ENCODE results near the gene CELSR1. TPM values are rescaled to one million over a fixed set of nuclear protein-coding genes. Genes with fewer than 3 reads are reported as not detected.
"Not testable (repeated sequence)": the region's sequence is repeated elsewhere in the genome, so short reads cannot be mapped to it uniquely, and the experiment has no call there.

CELSR1 gene
- total RNA-seq, 3 donors from 2014 or later: 0.22 to 0.63 (median 0.38) TPM

- Mint-ChIP-seq H3K36me3 (ENCODE audit: insufficient read depth) (no peaks in the 10 kb centered on the region), H3K9me3 (no peaks in the 10 kb centered on the region), H3K27me3 (ENCODE audit: low read depth) (peaks cover 6% of the 10 kb centered on the region)
Observed at GRCh38 chr22:46508491-46508999, 28.9 kb downstream of the CELSR1 start.

DNA sequence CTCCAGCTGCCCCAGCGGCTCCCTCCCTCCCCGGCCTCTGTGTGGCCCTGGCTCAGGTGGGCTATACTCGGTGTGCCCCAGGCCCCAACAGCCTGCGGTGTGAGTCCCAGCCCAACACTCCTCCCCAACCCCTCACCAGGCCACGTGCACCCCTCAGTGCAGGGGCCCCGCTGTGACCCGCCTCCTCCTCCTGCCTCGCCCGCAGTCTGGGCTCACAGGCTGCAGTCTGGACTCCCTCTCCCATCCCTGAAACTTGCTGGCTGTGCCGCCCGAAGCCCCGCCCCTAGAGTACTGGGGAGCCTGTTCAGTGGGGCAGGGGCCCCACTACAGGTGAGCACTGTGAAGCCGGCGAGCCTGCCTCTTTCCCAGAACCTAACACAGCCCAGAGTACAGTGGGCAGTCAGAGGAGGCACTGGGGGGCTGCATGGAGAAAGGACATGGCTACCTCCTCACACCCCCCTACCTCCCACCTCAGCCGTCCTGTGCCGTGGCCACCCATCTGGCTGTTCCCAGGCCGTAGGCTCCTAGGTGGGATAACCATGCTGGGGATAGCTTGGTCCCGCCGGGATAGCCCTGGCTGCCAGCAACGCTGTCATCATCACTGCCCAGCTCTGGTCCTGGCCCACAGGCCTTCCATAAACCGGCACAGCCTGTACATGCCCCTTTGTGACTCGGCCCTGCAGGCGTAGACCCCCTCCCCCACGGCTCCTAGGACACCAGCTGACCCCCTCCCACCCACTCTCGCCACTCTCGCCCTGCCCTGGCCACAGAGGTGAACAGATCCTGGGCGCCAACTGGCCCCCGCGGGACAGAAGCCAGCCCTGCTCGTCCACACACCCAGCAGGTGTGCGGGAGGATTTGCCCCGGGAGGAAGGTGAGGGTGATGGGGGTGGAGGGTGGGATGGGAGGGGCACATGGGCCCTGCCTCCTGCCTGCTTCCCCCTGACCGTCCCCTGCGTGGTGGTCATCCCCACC lies 29.7 kb downstream of the CELSR1 start:
- Mint-ChIP-seq H3K4me1 (ENCODE audit: low read depth) (no peaks in the 10 kb centered on the region), H3K4me3 (no peak overlapping the region), H3K9me3 (no peaks in the 10 kb centered on the region), H3K36me3 (ENCODE audit: insufficient read depth) (no peaks in the 10 kb centered on the region), H3K27me3 (ENCODE audit: low read depth) (peaks cover 6% of the 10 kb centered on the region)
- no peak for DNase-seq
- no peak for ATAC-seq

More at GRCh38 chr22:46508491-46508999, 28.9 kb downstream of the CELSR1 start:
- ATAC-seq (no peak), DNase-seq (no peak)
- no peaks in the 10 kb centered on the region for H3K4me1 Mint-ChIP-seq (ENCODE audit: low read depth)
- H3K4me3 Mint-ChIP-seq: no peak overlapping the region

- Mint-ChIP-seq H3K27me3 (ENCODE audit: low read depth) (peaks cover 23% of the 10 kb centered on the region), H3K36me3 (ENCODE audit: insufficient read depth) (no peaks in the 10 kb centered on the region), H3K4me1 (ENCODE audit: low read depth) (peaks cover 3% of the 10 kb centered on the region), H3K9me3 (no peaks in the 10 kb centered on the region), H3K4me3 (no peak overlapping the region)
- DNase-seq (no peak), ATAC-seq (no peak)
Observed at GRCh38 chr22:46504584-46504983, 32.8 kb downstream of the CELSR1 start.

GRCh38 chr22:46502440-46503175 lies 34.8 kb downstream of the CELSR1 start:
- DNase-seq (no peak), ATAC-seq (no peak)
- Mint-ChIP-seq H3K4me3 (no peak overlapping the region), H3K36me3 (ENCODE audit: insufficient read depth) (no peaks in the 10 kb centered on the region), H3K4me1 (ENCODE audit: low read depth) (peaks cover 14% of the 10 kb centered on the region), H3K9me3 (no peaks in the 10 kb centered on the region), H3K27me3 (ENCODE audit: low read depth) (peaks cover 33% of the 10 kb centered on the region)

GRCh38 chr22:46501701-46502100 lies 35.7 kb downstream of the CELSR1 start:
- H3K27me3 Mint-ChIP-seq (ENCODE audit: low read depth): peaks cover 33% of the 10 kb centered on the region
- DNase-seq (no peak), ATAC-seq (no peak)
- H3K36me3 Mint-ChIP-seq (ENCODE audit: insufficient read depth): no peaks in the 10 kb centered on the region
- no peak overlapping the region for H3K4me3 Mint-ChIP-seq
- H3K9me3 Mint-ChIP-seq: no peaks in the 10 kb centered on the region
- peaks cover 14% of the 10 kb centered on the region for H3K4me1 Mint-ChIP-seq (ENCODE audit: low read depth)

- H3K4me1 Mint-ChIP-seq (ENCODE audit: low read depth): peaks cover 14% of the 10 kb centered on the region
- ATAC-seq; H3K36me3 Mint-ChIP-seq (ENCODE audit: insufficient read depth); H3K9me3 Mint-ChIP-seq; H3K4me3 Mint-ChIP-seq; DNase-seq: not testable (repeated sequence)
- peaks cover 33% of the 10 kb centered on the region for H3K27me3 Mint-ChIP-seq (ENCODE audit: low read depth)
Observed at GRCh38 chr22:46501265-46501664, 36.2 kb downstream of the CELSR1 start.

DNA sequence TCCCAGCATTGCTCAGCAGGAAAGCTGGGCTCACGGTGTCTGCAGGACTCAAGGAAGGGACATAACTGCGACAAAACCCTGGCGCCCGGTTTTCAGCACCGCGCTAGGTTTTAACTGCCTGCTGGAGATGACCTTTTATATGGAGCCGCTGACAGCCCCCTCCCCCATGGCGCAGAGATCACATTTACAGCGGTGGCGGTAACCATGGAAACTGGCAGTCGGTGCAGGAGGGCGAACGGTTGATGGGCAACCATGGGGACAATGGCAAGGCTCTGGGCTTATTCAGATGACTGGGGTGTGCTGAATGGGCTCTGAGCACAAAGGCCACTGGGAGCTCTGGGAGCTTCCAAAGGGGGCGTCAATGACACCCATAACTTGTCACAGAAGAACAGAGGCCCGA lies 37.2 kb downstream of the CELSR1 start:
- peaks cover 33% of the 10 kb centered on the region for H3K27me3 Mint-ChIP-seq (ENCODE audit: low read depth)
- no peaks in the 10 kb centered on the region for H3K9me3 Mint-ChIP-seq
- peaks cover 14% of the 10 kb centered on the region for H3K4me1 Mint-ChIP-seq (ENCODE audit: low read depth)
- H3K36me3 Mint-ChIP-seq (ENCODE audit: insufficient read depth): no peaks in the 10 kb centered on the region
- ATAC-seq (no peak), DNase-seq (no peak)
- no peak overlapping the region for H3K4me3 Mint-ChIP-seq

- Mint-ChIP-seq H3K9me3 (no peaks in the 10 kb centered on the region), H3K4me1 (ENCODE audit: low read depth) (peaks cover 14% of the 10 kb centered on the region), H3K27me3 (ENCODE audit: low read depth) (peaks cover 33% of the 10 kb centered on the region), H3K4me3 (no peak overlapping the region), H3K36me3 (ENCODE audit: insufficient read depth) (no peaks in the 10 kb centered on the region)
- ATAC-seq: no peak
- DNase-seq: no peak
Observed at GRCh38 chr22:46499805-46500189, 37.6 kb downstream of the CELSR1 start.

DNA sequence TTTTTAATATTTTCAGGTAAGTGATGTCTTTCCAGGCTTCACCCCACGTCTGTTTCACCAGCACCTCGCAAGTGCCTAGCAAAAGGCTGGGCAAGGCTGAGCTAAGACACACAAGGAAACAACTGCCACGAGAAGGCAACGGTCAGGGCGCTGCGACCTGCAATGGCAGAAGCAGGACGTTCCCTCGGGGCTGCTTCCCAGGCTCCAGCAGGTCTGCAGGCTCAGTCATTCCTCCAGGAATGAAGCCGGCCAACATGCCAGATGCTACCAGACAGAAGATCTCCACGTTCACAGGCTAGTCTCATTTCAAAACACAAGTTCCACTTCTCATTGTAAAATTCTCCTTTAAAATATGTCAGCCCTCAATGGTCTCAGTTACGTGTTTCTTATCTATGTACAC lies 45.5 kb downstream of the CELSR1 start:
- H3K27me3 Mint-ChIP-seq (ENCODE audit: low read depth): peaks cover 4% of the 10 kb centered on the region
- H3K4me1 Mint-ChIP-seq (ENCODE audit: low read depth): no peaks in the 10 kb centered on the region
- H3K4me3 Mint-ChIP-seq: no peak overlapping the region
- H3K36me3 Mint-ChIP-seq (ENCODE audit: insufficient read depth): peaks cover 1% of the 10 kb centered on the region
- ATAC-seq (no peak), DNase-seq (no peak)
- no peaks in the 10 kb centered on the region for H3K9me3 Mint-ChIP-seq

DNA sequence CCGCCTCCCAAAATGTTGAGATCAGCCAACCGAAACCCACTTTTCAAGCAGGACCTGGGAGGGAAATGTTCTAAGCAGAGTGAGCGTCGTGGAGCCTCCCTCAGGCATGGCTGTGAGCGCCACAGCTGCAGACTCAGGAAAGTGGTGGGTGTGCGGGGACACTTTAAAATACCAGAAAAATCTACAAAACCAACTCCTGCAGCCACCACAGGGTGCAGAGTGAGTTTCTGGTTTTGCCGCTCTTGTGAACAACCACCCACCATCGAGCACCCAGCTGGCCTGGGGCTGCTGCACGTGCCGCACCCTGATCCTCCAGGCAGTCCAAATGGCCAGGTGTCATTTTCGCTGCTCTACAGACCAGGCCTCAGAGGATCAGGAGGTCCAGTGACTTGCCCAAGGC lies 46.9 kb downstream of the CELSR1 start:
- DNase-seq (no peak), ATAC-seq (no peak)
- peaks cover 1% of the 10 kb centered on the region for H3K36me3 Mint-ChIP-seq (ENCODE audit: insufficient read depth)
- no peaks in the 10 kb centered on the region for H3K4me1 Mint-ChIP-seq (ENCODE audit: low read depth)
- H3K4me3 Mint-ChIP-seq: no peak overlapping the region
- H3K9me3 Mint-ChIP-seq: no peaks in the 10 kb centered on the region
- peaks cover 4% of the 10 kb centered on the region for H3K27me3 Mint-ChIP-seq (ENCODE audit: low read depth)

- DNase-seq: no peak
- H3K9me3 Mint-ChIP-seq: no peaks in the 10 kb centered on the region
- H3K4me3 Mint-ChIP-seq: no peak overlapping the region
- ATAC-seq: no peak
- H3K36me3 Mint-ChIP-seq (ENCODE audit: insufficient read depth): no peaks in the 10 kb centered on the region
- H3K27me3 Mint-ChIP-seq (ENCODE audit: low read depth): peaks cover 8% of the 10 kb centered on the region
- H3K4me1 Mint-ChIP-seq (ENCODE audit: low read depth): peaks cover 8% of the 10 kb centered on the region
Observed at GRCh38 chr22:46486996-46487717, 50.3 kb downstream of the CELSR1 start.

- ATAC-seq (no peak), DNase-seq (no peak)
- H3K36me3 Mint-ChIP-seq (ENCODE audit: insufficient read depth): no peaks in the 10 kb centered on the region
- H3K4me1 Mint-ChIP-seq (ENCODE audit: low read depth): peaks cover 10% of the 10 kb centered on the region
- H3K4me3 Mint-ChIP-seq: no peak overlapping the region
- no peaks in the 10 kb centered on the region for H3K9me3 Mint-ChIP-seq
- peaks cover 8% of the 10 kb centered on the region for H3K27me3 Mint-ChIP-seq (ENCODE audit: low read depth)
Observed at GRCh38 chr22:46484861-46485595, 52.4 kb downstream of the CELSR1 start.

DNA sequence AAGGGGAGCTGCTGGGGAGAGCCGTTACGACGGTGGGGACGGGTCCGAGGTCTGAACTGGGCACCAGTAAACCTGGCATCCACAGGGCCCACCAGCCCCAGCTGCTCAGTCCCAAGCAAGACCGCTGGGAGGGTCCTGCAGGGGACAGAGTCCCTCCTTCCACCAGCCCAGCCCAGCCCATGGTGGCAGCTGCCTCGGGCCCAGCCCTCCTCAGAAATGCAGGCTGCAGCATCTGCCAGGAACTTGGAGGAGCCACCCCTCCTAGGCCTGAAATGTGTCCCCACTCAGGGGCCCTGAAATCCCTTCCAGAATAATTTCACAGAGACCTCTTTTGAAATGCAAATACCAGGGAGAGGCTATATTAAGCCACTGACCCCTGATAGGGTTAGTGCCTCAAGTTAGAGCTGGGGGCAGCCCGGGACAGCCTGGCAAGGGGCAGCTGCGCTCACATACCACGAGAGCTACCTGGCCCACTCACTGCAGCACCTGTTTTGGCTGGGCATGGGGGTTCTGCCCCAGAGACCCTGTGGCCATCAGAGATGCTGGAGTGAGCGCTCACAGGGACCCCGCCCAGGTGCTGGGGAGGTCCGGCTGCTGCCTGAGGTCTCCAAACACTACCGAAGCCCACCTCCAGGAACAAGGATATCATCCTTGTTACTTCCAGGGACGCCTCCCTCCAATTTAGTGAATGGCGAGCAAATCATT lies 53.1 kb downstream of the CELSR1 start:
- Mint-ChIP-seq H3K36me3 (ENCODE audit: insufficient read depth) (no peaks in the 10 kb centered on the region), H3K9me3 (no peaks in the 10 kb centered on the region), H3K27me3 (ENCODE audit: low read depth) (peaks cover 8% of the 10 kb centered on the region), H3K4me3 (no peak overlapping the region), H3K4me1 (ENCODE audit: low read depth) (peaks cover 10% of the 10 kb centered on the region)
- ATAC-seq (no peak), DNase-seq (no peak)
